ENCODE data around the gene FAT2.

DNA sequence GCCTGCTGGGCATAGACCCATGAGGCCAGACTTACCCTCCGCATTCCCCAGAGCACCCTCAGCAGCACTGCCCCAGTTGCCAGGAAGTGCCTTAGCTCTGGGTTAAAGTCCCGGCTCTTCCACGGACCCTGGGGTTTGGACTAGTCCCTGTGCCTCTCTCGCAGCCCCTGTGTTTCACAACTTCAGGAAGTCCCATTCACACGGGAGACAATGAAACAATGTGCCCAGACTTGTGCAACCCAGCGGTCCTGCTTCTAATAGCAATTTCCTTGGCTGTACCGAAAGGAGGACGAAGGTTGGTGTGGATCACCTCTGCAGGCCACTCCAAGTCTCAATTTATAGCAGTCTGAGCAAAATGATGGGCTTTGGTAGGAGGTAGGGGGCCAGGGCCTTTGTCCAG is 41.8 kb upstream of the FAT2 start:
- TF ChIP-seq, protein P1, sequence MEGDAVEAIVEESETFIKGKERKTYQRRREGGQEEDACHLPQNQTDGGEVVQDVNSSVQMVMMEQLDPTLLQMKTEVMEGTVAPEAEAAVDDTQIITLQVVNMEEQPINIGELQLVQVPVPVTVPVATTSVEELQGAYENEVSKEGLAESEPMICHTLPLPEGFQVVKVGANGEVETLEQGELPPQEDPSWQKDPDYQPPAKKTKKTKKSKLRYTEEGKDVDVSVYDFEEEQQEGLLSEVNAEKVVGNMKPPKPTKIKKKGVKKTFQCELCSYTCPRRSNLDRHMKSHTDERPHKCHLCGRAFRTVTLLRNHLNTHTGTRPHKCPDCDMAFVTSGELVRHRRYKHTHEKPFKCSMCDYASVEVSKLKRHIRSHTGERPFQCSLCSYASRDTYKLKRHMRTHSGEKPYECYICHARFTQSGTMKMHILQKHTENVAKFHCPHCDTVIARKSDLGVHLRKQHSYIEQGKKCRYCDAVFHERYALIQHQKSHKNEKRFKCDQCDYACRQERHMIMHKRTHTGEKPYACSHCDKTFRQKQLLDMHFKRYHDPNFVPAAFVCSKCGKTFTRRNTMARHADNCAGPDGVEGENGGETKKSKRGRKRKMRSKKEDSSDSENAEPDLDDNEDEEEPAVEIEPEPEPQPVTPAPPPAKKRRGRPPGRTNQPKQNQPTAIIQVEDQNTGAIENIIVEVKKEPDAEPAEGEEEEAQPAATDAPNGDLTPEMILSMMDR (IDR thresholded peaks at IDR 0.05; ENCODE audit: low read depth, low read length): no peak
- no peak for TF ChIP-seq POLR2A (IDR thresholded peaks at IDR 0.05; ENCODE audit: extremely low read depth, insufficient read length)
